H9 (cell line): Measurements from ENCODE around the gene KIAA1586. TPM values are rescaled to one million over a fixed set of nuclear protein-coding genes. Genes with fewer than 3 reads are reported as not detected.

Source experiments
- DNase-seq: peaks from one replicate; pipeline ENCODE4 v3.0.0-alpha.2; 2017
- H2AFZ ChIP-seq: one replicate; pipeline ENCODE4 v1.6.1; 2013; ENCODE audit warnings: mild to moderate bottlenecking, low read length, control low read depth, moderate library complexity
- H2AK5ac ChIP-seq: 2 replicates; pipeline ENCODE4 v1.6.1; 2013; ENCODE audit warnings: low read length, control low read depth, mixed read lengths; ENCODE audit not compliant: insufficient read length
- H2BK120ac ChIP-seq: one replicate; pipeline ENCODE4 v1.6.1; 2013; ENCODE audit warnings: low read depth, mild to moderate bottlenecking, low read length, control low read depth, inconsistent platforms; ENCODE audit not compliant: poor library complexity, severe bottlenecking
- H2BK12ac ChIP-seq: 2 replicates; pipeline ENCODE4 v1.6.1; 2013; ENCODE audit warnings: low read length, control low read depth, mixed read lengths, low read depth; ENCODE audit not compliant: insufficient read length
- H2BK15ac ChIP-seq: 2 replicates; pipeline ENCODE4 v1.6.1; 2013; ENCODE audit warnings: low read depth, low read length, control low read depth
- H2BK20ac ChIP-seq: one replicate; pipeline ENCODE4 v1.6.1; 2013; ENCODE audit warnings: low read depth, mild to moderate bottlenecking, low read length, control low read depth, inconsistent platforms; ENCODE audit not compliant: poor library complexity, severe bottlenecking
- H2BK5ac ChIP-seq: 2 replicates; pipeline ENCODE4 v1.6.1; 2013; ENCODE audit warnings: low read length, control low read depth, mixed read lengths; ENCODE audit not compliant: insufficient read length
- H3K14ac ChIP-seq: 2 replicates; pipeline ENCODE4 v1.6.1; 2013; ENCODE audit warnings: low read length, control low read depth; ENCODE audit not compliant: insufficient read depth
- H3K18ac ChIP-seq: 2 replicates; pipeline ENCODE4 v1.6.1; 2013; ENCODE audit warnings: low read depth, mild to moderate bottlenecking, mixed read lengths, low read length, control low read depth; ENCODE audit not compliant: insufficient read length
- H3K23ac ChIP-seq: 2 replicates; pipeline ENCODE4 v1.6.1; 2013; ENCODE audit warnings: low read length, control low read depth, mixed read lengths, low read depth; ENCODE audit not compliant: insufficient read length
- H3K23me2 ChIP-seq: 2 replicates; pipeline ENCODE4 v1.6.1; 2013; ENCODE audit warnings: low read depth, mild to moderate bottlenecking, mixed read lengths, low read length, control low read depth; ENCODE audit not compliant: insufficient read length, poor library complexity, severe bottlenecking
- H3K27ac ChIP-seq: 2 replicates; pipeline ENCODE4 v1.5.1; 2013; ENCODE audit warnings: low read length, control low read depth, mixed read lengths, low read depth; ENCODE audit not compliant: insufficient read length
- H3K27me3 ChIP-seq: 2 replicates; pipeline ENCODE4 v1.6.1; 2013; ENCODE audit warnings: low read length, control low read depth, inconsistent platforms; ENCODE audit not compliant: insufficient read depth
- H3K4ac ChIP-seq: 2 replicates; pipeline ENCODE4 v1.6.1; 2013; ENCODE audit warnings: low read depth, mild to moderate bottlenecking, control low read depth, inconsistent platforms, low read length, moderate library complexity
- H3K4me1 ChIP-seq: 2 replicates; pipeline ENCODE4 v1.6.1; 2013; ENCODE audit warnings: low read length, control low read depth, inconsistent platforms; ENCODE audit not compliant: insufficient read depth
- H3K4me2 ChIP-seq: 2 replicates; pipeline ENCODE4 v1.6.1; 2013; ENCODE audit warnings: low read length, control low read depth, mixed read lengths; ENCODE audit not compliant: insufficient read length, insufficient read depth
- H3K56ac ChIP-seq: 2 replicates; pipeline ENCODE4 v1.6.1; 2013; ENCODE audit warnings: low read depth, mild to moderate bottlenecking, mixed read lengths, low read length, control low read depth; ENCODE audit not compliant: insufficient read length
- H3K79me1 ChIP-seq: 2 replicates; pipeline ENCODE4 v1.6.1; 2013; ENCODE audit warnings: low read depth, mild to moderate bottlenecking, moderate library complexity, low read length, control low read depth, inconsistent platforms; ENCODE audit not compliant: insufficient read depth, poor library complexity, severe bottlenecking
- H3K79me2 ChIP-seq: 2 replicates; pipeline ENCODE4 v1.6.1; 2013; ENCODE audit warnings: low read length, control low read depth, inconsistent platforms; ENCODE audit not compliant: insufficient read depth
- H3K9ac ChIP-seq: 2 replicates; pipeline ENCODE4 v1.6.1; 2013; ENCODE audit warnings: low read length, control low read depth, mixed read lengths; ENCODE audit not compliant: insufficient read length; ENCODE audit errors: extremely low read depth
- H3K9me3 ChIP-seq: one replicate; pipeline ENCODE4 v1.6.1; 2013; ENCODE audit warnings: low read depth, low read length, inconsistent platforms; ENCODE audit not compliant: control insufficient read depth
- H3T11ph ChIP-seq: one replicate; pipeline ENCODE4 v1.6.1; 2013; ENCODE audit warnings: mild to moderate bottlenecking, low read length, control low read depth, inconsistent platforms
- H4K20me1 ChIP-seq: one replicate; pipeline ENCODE4 v1.6.1; 2013; ENCODE audit not compliant: control insufficient read depth, insufficient read length, insufficient read depth
- H4K5ac ChIP-seq: 2 replicates; pipeline ENCODE4 v1.6.1; 2013; ENCODE audit warnings: low read depth, mild to moderate bottlenecking, mixed read lengths, low read length, control low read depth; ENCODE audit not compliant: insufficient read length
- H4K8ac ChIP-seq: replicated peaks from 2 replicates; pipeline ENCODE4 v1.6.1; 2013; ENCODE audit warnings: low read length, control low read depth, mixed read lengths, low read depth; ENCODE audit not compliant: insufficient read length
- H4K91ac ChIP-seq: 2 replicates; pipeline ENCODE4 v1.6.1; 2013; ENCODE audit warnings: low read depth, mild to moderate bottlenecking, moderate library complexity, mixed read lengths, low read length, control low read depth; ENCODE audit not compliant: insufficient read length
- H3K27ac Mint-ChIP-seq, 3 experiments: 2 replicates in 2 of 3; 3 replicates in 1 of 3; pipeline ENCODE4 v1.8.0; 2020 to 2021; ENCODE audit warnings: mixed read lengths in 3 of 3, mild to moderate bottlenecking in 1 of 3, moderate library complexity in 1 of 3
- H3K27me3 Mint-ChIP-seq: 2 replicates; pipeline ENCODE4 v1.8.0; 2021; ENCODE audit warnings: low read depth, mild to moderate bottlenecking, moderate library complexity, mixed read lengths
- H3K36me3 Mint-ChIP-seq, 3 experiments: 2 replicates in 2 of 3; 3 replicates in 1 of 3; pipeline ENCODE4 v1.8.0; 2020 to 2021; ENCODE audit warnings: low read depth in 3 of 3, mixed read lengths in 3 of 3; ENCODE audit not compliant: insufficient read depth in 1 of 3
- H3K4me1 Mint-ChIP-seq, 2 experiments: 2 replicates each; pipeline ENCODE4 v1.8.0; 2020; ENCODE audit warnings: mixed read lengths in 2 of 2
- H3K4me3 Mint-ChIP-seq, 2 experiments: 2 replicates in 1 of 2; 3 replicates in 1 of 2; pipeline ENCODE4 v1.8.0; 2020 to 2021; ENCODE audit warnings: mild to moderate bottlenecking in 2 of 2, mixed read lengths in 2 of 2, moderate library complexity in 1 of 2
- H3K9me3 Mint-ChIP-seq, 2 experiments: 2 replicates in 1 of 2; 3 replicates in 1 of 2; pipeline ENCODE4 v1.8.0; 2020; ENCODE audit warnings: mild to moderate bottlenecking in 2 of 2, mixed read lengths in 2 of 2, moderate library complexity in 1 of 2
- CTCF ChIP-seq: fragments of 200-600 bp; sonication (generic); conservative IDR thresholded peaks from 3 replicates; pipeline ENCODE4 v1.8.0; 2021; ENCODE audit warnings: antibody characterized with exemption, mild to moderate bottlenecking
- WGBS: extraction: QIAGEN DNeasy Blood & Tissue Kit; methylation state at CpG from one replicate; pipeline ENCODE4 v1.1.7; 2013; ENCODE audit warnings: missing lambda C conversion rate, low lambda C conversion rate, mixed read lengths; ENCODE audit not compliant: insufficient read length; ENCODE audit errors: extremely low coverage; 5-methylcytosine and 5-hydroxymethylcytosine counted together
- total RNA-seq: library from RNA; stranded (reverse); gene quantifications from 2 replicates; pipeline ENCODE4 v1.2.1, GENCODE V29; 2021

KIAA1586 gene
- total RNA-seq, 1 experiment from 2014 or later, result 33.3 TPM

GRCh38 chr6:57024775-57025174 lies 21.7 kb upstream of the KIAA1586 start:
- H3K4me3 Mint-ChIP-seq, result peak overlapping the region; percentile 34 to 41; a peak in 4 of 5 replicates
- no peak for TF ChIP-seq CTCF

More at GRCh38 chr6:57024775-57025174, 21.7 kb upstream of the KIAA1586 start:
- H4K91ac ChIP-seq, result no peak overlapping the region
- no peak overlapping the region for H2BK15ac ChIP-seq
- no peaks in the 10 kb centered on the region for H3K9me3 ChIP-seq
- H4K20me1 ChIP-seq, result no peaks in the 10 kb centered on the region
- no peak for DNase-seq
- H3K23ac ChIP-seq, result no peak overlapping the region
- H3K9me3 Mint-ChIP-seq, result peaks cover 7 to 15% of the 10 kb centered on the region in 2 experiments
- H4K5ac ChIP-seq, result no peak overlapping the region
- no peaks in the 10 kb centered on the region for H3K27me3 Mint-ChIP-seq
- no peak overlapping the region for H2BK120ac ChIP-seq
- H3K27ac Mint-ChIP-seq, result peak overlapping the region; percentile 85 to 96 (median 95); a peak in 6 of 7 replicates
- H3K4ac ChIP-seq, result no peak overlapping the region
- no peak overlapping the region for H3K9ac ChIP-seq
- no peak overlapping the region for H3T11ph ChIP-seq
- H3K36me3 Mint-ChIP-seq, result peaks cover 0 to 14% (median 11%) of the 10 kb centered on the region in 3 experiments; a peak in 5 of 7 replicates
- no peaks in the 10 kb centered on the region; the same call in 1 of the 2 replicates for H3K27me3 ChIP-seq
- H2AK5ac ChIP-seq, result no peak overlapping the region
- H2AFZ ChIP-seq, result no peak overlapping the region
- H3K4me1 Mint-ChIP-seq, result peaks cover 68 to 71% of the 10 kb centered on the region in 2 experiments
- H3K23me2 ChIP-seq, result no peaks in the 10 kb centered on the region
- no peak overlapping the region for H3K14ac ChIP-seq
- no peak overlapping the region for H2BK12ac ChIP-seq
- H3K4me2 ChIP-seq, result no peak overlapping the region
- no CpG with 5 or more reads among the region's 1 CpG for WGBS
- H3K79me2 ChIP-seq, result no peaks in the 10 kb centered on the region
- peak overlapping the region; percentile 55 for H3K27ac ChIP-seq
- H2BK20ac ChIP-seq, result no peak overlapping the region
- peaks cover 4% of the 10 kb centered on the region; the same call in 1 of the 2 replicates for H3K4me1 ChIP-seq
- no peaks in the 10 kb centered on the region for H3K79me1 ChIP-seq
- H3K18ac ChIP-seq, result no peak overlapping the region
- H4K8ac ChIP-seq, result no peak overlapping the region
- H2BK5ac ChIP-seq, result no peak overlapping the region
- no peak overlapping the region for H3K56ac ChIP-seq
